ENCODE data around the gene SCGB1D1. TPM values are rescaled to one million over a fixed set of nuclear protein-coding genes. Genes with fewer than 3 reads are reported as not detected.

The SCGB1D1 gene
- total RNA-seq, 1 donor from 2014 or later = not detected

- Histone ChIP-seq H3K36me3 (no peaks in the 10 kb centered on the region), H4K20me1 (ENCODE audit: low read depth) (no peaks in the 10 kb centered on the region), H3K27ac (no peak overlapping the region), H2AFZ (replicated peaks) (no peak overlapping the region), H3K27me3 (no peaks in the 10 kb centered on the region), H3K9ac (no peak overlapping the region), H3K4me3 (no peak overlapping the region), H3K9me3 (ENCODE audit: low read depth) (no peaks in the 10 kb centered on the region), H3F3A (ENCODE audit: low read depth) (peaks cover 7% of the 10 kb centered on the region), H3K79me2 (ENCODE audit: low read depth) (no peaks in the 10 kb centered on the region), H3K4me2 (no peak overlapping the region), H3K4me1 (no peaks in the 10 kb centered on the region)
- H3K36me3 Mint-ChIP-seq = peaks cover 25% of the 10 kb centered on the region
- no peak overlapping the region for H3K4me3 Mint-ChIP-seq
- H3K27me3 Mint-ChIP-seq (ENCODE audit: insufficient read depth, low read depth) = no peaks in the 10 kb centered on the region
- DNase-seq (ENCODE audit: low spot score) = no peak
- no peaks in the 10 kb centered on the region for H3K4me1 Mint-ChIP-seq
- no peak for TF ChIP-seq EZH2 (IDR thresholded peaks at IDR 0.05)
- TF ChIP-seq CTCF (IDR thresholded peaks at IDR 0.05) = no peak
- no peak for TF ChIP-seq EZH2phosphoT487 (IDR thresholded peaks at IDR 0.05)
- no peak overlapping the region for H3K27ac Mint-ChIP-seq
- H3K9me3 Mint-ChIP-seq = no peaks in the 10 kb centered on the region
These were observed 38.9 kb upstream of the SCGB1D1 start for GRCh38 chr11:62150887-62151736.

- TF ChIP-seq EZH2phosphoT487 (IDR thresholded peaks at IDR 0.05) (no peak), EZH2 (IDR thresholded peaks at IDR 0.05) (no peak), CTCF (IDR thresholded peaks at IDR 0.05) (no peak)
- no peak overlapping the region for H3K27ac Mint-ChIP-seq
These were observed 38.3 kb upstream of the SCGB1D1 start for GRCh38 chr11:62151737-62152102.

GRCh38 chr11:62152245-62153086 lies 37.5 kb upstream of the SCGB1D1 start:
- Mint-ChIP-seq H3K36me3 (peaks cover 15% of the 10 kb centered on the region), H3K27ac (no peak overlapping the region), H3K4me1 (no peaks in the 10 kb centered on the region), H3K4me3 (no peak overlapping the region), H3K9me3 (no peaks in the 10 kb centered on the region), H3K27me3 (ENCODE audit: insufficient read depth, low read depth) (no peaks in the 10 kb centered on the region)
- H3F3A ChIP-seq (ENCODE audit: low read depth) = peaks cover 7% of the 10 kb centered on the region
- H3K4me1 ChIP-seq = no peaks in the 10 kb centered on the region
- H4K20me1 ChIP-seq (ENCODE audit: low read depth) = no peaks in the 10 kb centered on the region
- H3K27me3 ChIP-seq = no peaks in the 10 kb centered on the region
- no peak overlapping the region for H3K4me2 ChIP-seq
- no peak for TF ChIP-seq CTCF (IDR thresholded peaks at IDR 0.05)
- no peak for TF ChIP-seq EZH2phosphoT487 (IDR thresholded peaks at IDR 0.05)
- TF ChIP-seq EZH2 (IDR thresholded peaks at IDR 0.05) = no peak
- no peaks in the 10 kb centered on the region for H3K79me2 ChIP-seq (ENCODE audit: low read depth)
- no peaks in the 10 kb centered on the region for H3K9me3 ChIP-seq (ENCODE audit: low read depth)
- H3K4me3 ChIP-seq = no peak overlapping the region
- no peaks in the 10 kb centered on the region for H3K36me3 ChIP-seq
- no peak for DNase-seq (ENCODE audit: low spot score)
- H3K9ac ChIP-seq = no peak overlapping the region
- no peak overlapping the region for H3K27ac ChIP-seq
- no peak overlapping the region for H2AFZ ChIP-seq (replicated peaks)

More at GRCh38 chr11:62151737-62152102, 38.3 kb upstream of the SCGB1D1 start:
- H3K4me1 Mint-ChIP-seq = no peaks in the 10 kb centered on the region
- Histone ChIP-seq H3K27ac (no peak overlapping the region), H3K36me3 (no peaks in the 10 kb centered on the region), H3K27me3 (no peaks in the 10 kb centered on the region), H3K9ac (no peak overlapping the region), H3K4me1 (no peaks in the 10 kb centered on the region), H3K4me3 (no peak overlapping the region), H3F3A (ENCODE audit: low read depth) (peaks cover 7% of the 10 kb centered on the region), H3K9me3 (ENCODE audit: low read depth) (no peaks in the 10 kb centered on the region), H4K20me1 (ENCODE audit: low read depth) (no peaks in the 10 kb centered on the region), H2AFZ (replicated peaks) (no peak overlapping the region), H3K79me2 (ENCODE audit: low read depth) (no peaks in the 10 kb centered on the region), H3K4me2 (no peak overlapping the region)
- H3K36me3 Mint-ChIP-seq = peaks cover 20% of the 10 kb centered on the region
- no peak overlapping the region for H3K4me3 Mint-ChIP-seq
- no peaks in the 10 kb centered on the region for H3K27me3 Mint-ChIP-seq (ENCODE audit: insufficient read depth, low read depth)
- DNase-seq (ENCODE audit: low spot score) = no peak
- no peaks in the 10 kb centered on the region for H3K9me3 Mint-ChIP-seq
